LNCaP clone FGC (cell line): ENCODE data around the gene SIK3.

Experiments
- DNase-seq: peaks from one replicate; pipeline ENCODE4 v3.0.0-alpha.2; 2011; ENCODE audit warnings: low read depth
- H3K4me3 ChIP-seq: 2 replicates; pipeline ENCODE4 v1.5.1; 2011; ENCODE audit warnings: mild to moderate bottlenecking, low read depth, low read length, control low read depth
- CTCF ChIP-seq: IDR thresholded peaks from 2 replicates; pipeline ENCODE4 v1.5.1; 2012; ENCODE audit warnings: mild to moderate bottlenecking; ENCODE audit not compliant: control insufficient read depth, insufficient read depth; ENCODE audit errors: extremely low read depth

The SIK3 gene

GRCh38 chr11:116852261-116853031 is 245.8 kb downstream of the SIK3 start:
- H3K4me3 ChIP-seq: peak overlapping the region; percentile 3; the same call in 1 of the 2 replicates
- no peak for TF ChIP-seq CTCF
- DNase-seq: peak; percentile 88

GRCh38 chr11:116851626-116852025 is 246.6 kb downstream of the SIK3 start:
- H3K4me3 ChIP-seq: no peak overlapping the region
- TF ChIP-seq CTCF: no peak
- no peak for DNase-seq

GRCh38 chr11:116849486-116849885 is 248.7 kb downstream of the SIK3 start:
- no peak overlapping the region for H3K4me3 ChIP-seq
- no peak for TF ChIP-seq CTCF
- DNase-seq: no peak

- no peak for TF ChIP-seq CTCF
- DNase-seq: no peak
- H3K4me3 ChIP-seq: no peak overlapping the region
Observed at GRCh38 chr11:116849060-116849459, 249.2 kb downstream of the SIK3 start.

GRCh38 chr11:116847612-116848011 is 250.6 kb downstream of the SIK3 start:
- DNase-seq: no peak
- no peak overlapping the region for H3K4me3 ChIP-seq
- no peak for TF ChIP-seq CTCF

GRCh38 chr11:116844722-116845121 is 253.5 kb downstream of the SIK3 start:
- no peak for TF ChIP-seq CTCF
- no peak for DNase-seq
- H3K4me3 ChIP-seq: no peak overlapping the region

- no peak for TF ChIP-seq CTCF
- no peak for DNase-seq
- H3K4me3 ChIP-seq: no peak overlapping the region
Observed at GRCh38 chr11:116843661-116844060, 254.6 kb downstream of the SIK3 start.
